ENCODE results near the gene SATB2.

Gene SATB2

DNA sequence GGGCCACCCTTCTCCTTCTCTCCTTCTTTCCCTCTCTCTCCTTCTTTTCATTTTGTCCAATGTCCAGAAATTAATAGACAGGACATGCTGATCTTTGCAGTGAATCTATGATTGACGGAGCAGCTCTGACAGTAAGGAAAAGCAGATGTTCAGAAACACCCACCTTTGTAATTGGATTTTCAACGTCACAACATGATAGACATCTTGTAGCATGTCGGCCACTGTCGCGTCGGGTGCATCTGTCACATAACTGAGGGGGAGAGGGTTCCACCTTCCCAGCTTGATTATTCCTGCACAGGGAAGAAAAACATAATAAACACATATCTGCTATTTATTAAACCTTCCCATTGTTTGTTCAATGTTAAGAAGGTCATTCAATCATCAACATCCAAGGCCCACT is 76.2 kb downstream of the SATB2 start:
- TF ChIP-seq, protein P1, sequence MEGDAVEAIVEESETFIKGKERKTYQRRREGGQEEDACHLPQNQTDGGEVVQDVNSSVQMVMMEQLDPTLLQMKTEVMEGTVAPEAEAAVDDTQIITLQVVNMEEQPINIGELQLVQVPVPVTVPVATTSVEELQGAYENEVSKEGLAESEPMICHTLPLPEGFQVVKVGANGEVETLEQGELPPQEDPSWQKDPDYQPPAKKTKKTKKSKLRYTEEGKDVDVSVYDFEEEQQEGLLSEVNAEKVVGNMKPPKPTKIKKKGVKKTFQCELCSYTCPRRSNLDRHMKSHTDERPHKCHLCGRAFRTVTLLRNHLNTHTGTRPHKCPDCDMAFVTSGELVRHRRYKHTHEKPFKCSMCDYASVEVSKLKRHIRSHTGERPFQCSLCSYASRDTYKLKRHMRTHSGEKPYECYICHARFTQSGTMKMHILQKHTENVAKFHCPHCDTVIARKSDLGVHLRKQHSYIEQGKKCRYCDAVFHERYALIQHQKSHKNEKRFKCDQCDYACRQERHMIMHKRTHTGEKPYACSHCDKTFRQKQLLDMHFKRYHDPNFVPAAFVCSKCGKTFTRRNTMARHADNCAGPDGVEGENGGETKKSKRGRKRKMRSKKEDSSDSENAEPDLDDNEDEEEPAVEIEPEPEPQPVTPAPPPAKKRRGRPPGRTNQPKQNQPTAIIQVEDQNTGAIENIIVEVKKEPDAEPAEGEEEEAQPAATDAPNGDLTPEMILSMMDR (IDR thresholded peaks at IDR 0.05): no peak
- Histone ChIP-seq H3K4me3 (no peak overlapping the region), H3K27ac (no peak overlapping the region)
- DNase-seq (ENCODE audit: low spot score): no peak

DNA sequence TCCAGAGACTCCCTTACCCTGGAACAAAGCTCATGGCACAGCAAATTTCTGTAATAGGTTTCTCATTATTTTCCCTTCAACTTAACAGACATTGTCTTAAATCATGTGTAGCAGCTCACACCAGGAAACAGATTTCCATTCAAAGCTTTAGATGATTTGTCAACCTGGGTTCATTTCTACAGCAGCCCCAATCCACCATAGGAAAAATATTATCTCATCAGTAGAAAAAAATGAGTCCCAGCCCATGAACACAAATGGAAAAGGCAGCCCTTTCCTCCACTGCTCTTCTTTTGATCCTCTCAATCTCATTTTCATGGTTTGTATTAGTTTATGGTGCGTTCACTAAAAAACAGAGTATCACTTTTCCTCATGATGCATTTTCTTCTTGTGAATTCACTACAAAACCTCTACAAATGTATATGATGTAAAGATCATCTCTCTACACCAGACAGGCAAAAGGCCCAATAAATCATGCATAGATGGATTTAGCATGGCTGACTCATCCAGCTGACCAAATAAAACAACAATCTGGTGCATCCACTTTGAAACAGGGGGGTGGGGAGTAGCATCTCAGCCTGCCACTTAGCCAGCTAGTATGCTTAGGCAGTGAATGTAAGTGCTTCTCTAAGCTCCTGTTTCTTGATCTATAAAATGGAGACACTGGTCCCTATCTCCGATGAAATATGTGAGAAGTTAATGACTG is 78.6 kb downstream of the SATB2 start:
- TF ChIP-seq, protein P1 (IDR thresholded peaks at IDR 0.05): no peak
- DNase-seq (ENCODE audit: low spot score): no peak
- Histone ChIP-seq H3K27ac (no peak overlapping the region), H3K4me3 (no peak overlapping the region)

DNA sequence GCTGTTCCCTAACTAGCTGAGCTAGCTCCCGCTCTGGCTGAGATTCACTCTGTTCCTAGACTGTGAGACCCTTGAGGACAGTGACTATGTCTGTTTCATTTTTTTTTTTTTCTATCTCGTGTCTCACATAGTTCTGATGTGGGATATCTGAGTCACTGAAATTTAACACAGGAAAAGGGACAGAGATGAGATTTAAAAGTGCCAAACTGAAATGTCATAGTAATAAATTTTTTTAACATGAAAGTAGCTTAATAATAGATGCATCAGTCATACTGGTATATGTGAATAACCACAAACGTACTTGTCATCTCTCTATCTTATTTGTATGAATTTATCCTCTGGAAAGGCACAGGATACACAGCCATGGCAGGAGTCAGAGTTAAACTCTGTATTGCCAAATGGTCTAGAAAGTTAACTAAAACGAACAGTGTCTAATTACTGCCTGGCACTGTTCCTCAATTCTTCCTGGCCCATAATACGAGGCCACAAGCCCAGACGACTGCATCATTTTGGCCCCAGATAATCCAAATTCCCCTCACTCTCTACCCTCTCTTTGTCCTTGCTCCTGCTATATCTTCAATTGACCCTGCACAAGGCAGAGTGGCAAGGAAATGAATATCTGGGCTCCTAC is 87.5 kb downstream of the SATB2 start:
- TF ChIP-seq, protein P1 (IDR thresholded peaks at IDR 0.05): no peak
- DNase-seq (ENCODE audit: low spot score): no peak
- Histone ChIP-seq H3K27ac (no peak overlapping the region), H3K4me3 (no peak overlapping the region)

DNA sequence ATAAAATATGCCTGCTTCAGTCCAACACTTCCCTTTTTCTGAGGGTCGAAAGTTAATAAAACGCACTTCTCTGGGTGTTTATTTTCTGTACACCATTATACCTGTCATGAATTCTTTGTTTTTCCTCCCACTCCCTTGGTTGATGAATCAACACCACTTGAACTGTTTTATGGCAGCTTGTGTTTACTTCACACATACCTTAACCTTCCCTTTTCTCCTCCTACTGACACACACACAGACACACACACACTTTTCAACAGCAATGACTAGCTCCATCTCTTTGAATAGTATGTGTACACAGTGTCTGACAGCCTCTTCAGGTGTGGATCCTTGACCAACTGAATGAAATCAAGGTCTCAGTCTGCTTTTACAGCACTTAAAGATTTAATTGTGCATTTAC is 91.3 kb downstream of the SATB2 start:
- H3K27ac ChIP-seq: no peak overlapping the region

DNA sequence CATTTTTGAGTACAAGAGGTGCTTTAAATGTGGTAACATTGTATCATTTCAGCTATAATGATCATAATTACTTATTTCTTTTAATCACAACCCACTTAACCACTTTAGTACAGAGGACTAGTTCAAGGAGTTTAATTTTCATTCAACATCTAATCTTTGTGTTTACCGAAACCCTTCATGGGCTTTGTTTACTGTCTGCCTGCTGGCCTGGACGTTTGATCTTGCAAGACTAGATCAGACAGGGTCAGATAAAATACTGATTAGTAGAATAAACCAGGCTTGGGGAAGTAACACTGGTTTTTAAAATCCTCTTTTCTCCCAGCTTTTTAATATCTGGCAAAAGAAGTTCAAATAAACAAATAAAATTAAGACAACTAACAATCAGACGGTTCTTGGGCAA is 93.6 kb downstream of the SATB2 start:
- DNase-seq (ENCODE audit: low spot score): no peak
- TF ChIP-seq, protein P1 (IDR thresholded peaks at IDR 0.05): no peak
- Histone ChIP-seq H3K4me3 (no peak overlapping the region), H3K27ac (no peak overlapping the region)

More for the DNA sequence above, 91.3 kb downstream of the SATB2 start:
- TF ChIP-seq, protein P1 (IDR thresholded peaks at IDR 0.05): no peak
- no peak for DNase-seq (ENCODE audit: low spot score)
- no peak overlapping the region for H3K4me3 ChIP-seq

DNA sequence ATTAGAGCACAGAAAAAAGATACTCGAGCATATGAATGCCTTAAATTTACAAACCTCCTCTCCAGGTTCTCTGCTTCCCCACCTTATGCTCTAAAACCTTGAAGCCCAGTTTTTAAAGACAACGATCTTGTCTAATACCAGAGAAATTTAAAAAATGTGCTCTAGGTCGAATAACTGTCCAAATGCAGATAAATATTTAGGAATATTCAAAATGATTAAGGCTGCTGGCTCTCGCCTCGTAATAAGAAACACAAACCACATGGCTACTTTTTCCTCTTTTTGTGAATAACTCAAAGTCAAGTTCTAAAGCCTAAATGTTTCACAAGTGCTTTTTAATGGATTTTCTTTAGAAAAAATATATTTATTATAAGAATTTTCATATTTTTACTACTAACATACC is 101.3 kb downstream of the SATB2 start:
- H3K4me3 ChIP-seq: no peak overlapping the region
- TF ChIP-seq, protein P1 (IDR thresholded peaks at IDR 0.05): no peak
- no peak overlapping the region for H3K27ac ChIP-seq
- DNase-seq (ENCODE audit: low spot score): no peak

DNA sequence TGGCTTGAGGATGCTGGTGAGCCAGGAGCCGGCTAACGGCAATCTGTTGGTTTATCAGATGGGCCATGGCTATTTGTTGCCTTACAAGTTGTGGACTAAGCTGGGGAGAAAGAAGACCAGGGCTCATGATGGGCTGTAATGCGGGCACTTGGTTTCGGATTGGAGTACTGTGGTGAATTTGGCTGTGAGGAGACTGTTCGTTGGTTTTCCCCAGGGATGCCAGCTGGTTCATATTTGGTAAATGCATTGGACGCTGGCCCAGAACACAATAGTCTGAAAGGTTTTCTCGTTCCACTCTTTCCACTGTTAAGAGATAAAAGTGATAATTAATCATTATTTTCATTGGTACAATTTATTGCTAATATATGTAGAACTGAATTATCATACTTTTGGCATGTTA is 108.9 kb downstream of the SATB2 start:
- H3K4me3 ChIP-seq: no peak overlapping the region

More for the DNA sequence above, 108.9 kb downstream of the SATB2 start:
- TF ChIP-seq, protein P1 (IDR thresholded peaks at IDR 0.05): no peak
- no peak for DNase-seq (ENCODE audit: low spot score)
- no peak overlapping the region for H3K27ac ChIP-seq
